Activated CD8-positive, alpha-beta memory T cell treated with anti-CD3 and anti-CD28 coated beads for 36 hours (primary cell): ENCODE data around the gene DMXL1. TPM values are rescaled to one million over a fixed set of nuclear protein-coding genes. Genes with fewer than 3 reads are reported as not detected.
"Not testable (repeated sequence)": the region's sequence is repeated elsewhere in the genome, so short reads cannot be mapped to it uniquely, and the experiment has no call there.

ENCODE experiments used
- CTCF ChIA-PET: fragments of 350-600 bp; sonication (Branson Sonifier 250); formaldehyde crosslinking; loops from one replicate; lab custom pipeline; 2021; ENCODE audit warnings: antibody characterized with exemption; lab: Charles Lee
- POLR2A ChIA-PET: fragments of 350-600 bp; sonication (Branson Sonifier 250); formaldehyde crosslinking; loops from one replicate; lab custom pipeline; 2021; ENCODE audit warnings: antibody characterized with exemption; lab: Charles Lee
- total RNA-seq, 2 experiments: library from RNA; stranded (reverse); gene quantifications; one replicate each; pipeline ENCODE4 v1.2.3, GENCODE V29; 2021

DMXL1 gene
- total RNA-seq, 2 experiments from 2014 or later, result 21.9 to 22.8 TPM

GRCh38 chr5:119105971-119106370, 35.1 kb downstream of the DMXL1 start:
- CTCF ChIA-PET, result no interaction called here
- POLR2A ChIA-PET, result no interaction called here

DNA sequence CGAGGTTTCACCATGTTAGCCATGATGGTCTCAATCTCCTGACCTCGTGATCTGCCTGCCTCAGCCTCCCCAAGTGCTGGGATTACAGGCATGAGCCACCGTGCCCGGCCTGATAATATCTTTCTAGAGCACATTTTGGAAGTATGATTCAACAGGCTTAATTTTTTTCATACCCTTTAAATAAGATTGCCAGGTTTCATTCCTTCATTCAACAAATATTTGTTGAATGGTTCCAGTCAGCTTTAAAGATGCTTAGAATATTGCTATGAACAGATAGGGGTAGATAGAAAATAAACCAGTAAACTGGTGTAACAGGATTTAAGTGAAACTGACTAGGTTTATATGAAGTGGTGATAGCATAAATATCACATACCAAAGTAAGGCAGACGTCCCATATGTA, 41.3 kb downstream of the DMXL1 start:
- ChIA-PET POLR2A (no interaction called here), CTCF (no interaction called here)

DNA sequence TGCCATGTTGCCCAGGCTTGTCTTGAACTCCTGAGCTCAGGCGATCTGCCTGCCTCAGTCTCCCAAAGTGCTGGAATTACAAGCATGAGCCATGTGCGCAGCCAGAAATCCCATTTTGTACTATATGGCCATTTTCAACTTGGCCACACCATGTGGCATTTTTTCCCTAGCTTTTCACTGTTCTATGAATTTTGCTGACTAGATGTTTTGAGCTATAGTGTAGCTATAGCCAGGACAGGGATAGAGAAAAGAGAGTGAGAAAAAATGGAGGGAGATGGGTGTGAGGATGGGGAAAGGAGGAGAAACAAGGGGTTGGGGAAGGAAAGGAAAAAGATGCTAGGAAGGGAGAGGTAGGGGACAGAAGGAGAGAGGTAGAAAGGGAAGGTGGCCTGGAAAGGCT, 46.4 kb downstream of the DMXL1 start:
- CTCF ChIA-PET, result no interaction called here
- POLR2A ChIA-PET, result no interaction called here

GRCh38 chr5:119118000-119118399, 47.1 kb downstream of the DMXL1 start:
- ChIA-PET POLR2A (no interaction called here), CTCF (no interaction called here)

GRCh38 chr5:119120893-119121292, 50.0 kb downstream of the DMXL1 start:
- CTCF ChIA-PET, result no interaction called here
- POLR2A ChIA-PET, result no interaction called here

DNA sequence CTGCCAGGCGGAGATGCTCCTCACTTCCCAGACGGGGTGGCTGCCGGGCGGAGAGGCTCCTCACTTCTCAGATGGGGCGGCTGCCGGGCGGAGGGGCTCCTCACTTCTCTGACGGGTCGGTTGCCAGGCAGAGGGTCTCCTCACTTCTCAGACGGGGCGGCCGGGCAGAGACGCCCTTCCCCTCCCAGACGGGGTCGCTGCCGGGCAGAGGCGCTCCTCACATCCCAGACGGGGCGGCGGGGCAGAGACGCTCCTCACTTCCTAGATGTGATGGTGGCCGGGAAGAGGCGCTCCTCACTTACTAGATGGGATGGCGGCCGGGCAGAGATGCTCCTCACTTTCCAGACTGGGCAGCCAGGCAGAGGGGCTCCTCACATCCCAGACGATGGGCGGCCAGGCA, 51.6 kb downstream of the DMXL1 start:
- POLR2A ChIA-PET, CTCF ChIA-PET: not testable (repeated sequence)

DNA sequence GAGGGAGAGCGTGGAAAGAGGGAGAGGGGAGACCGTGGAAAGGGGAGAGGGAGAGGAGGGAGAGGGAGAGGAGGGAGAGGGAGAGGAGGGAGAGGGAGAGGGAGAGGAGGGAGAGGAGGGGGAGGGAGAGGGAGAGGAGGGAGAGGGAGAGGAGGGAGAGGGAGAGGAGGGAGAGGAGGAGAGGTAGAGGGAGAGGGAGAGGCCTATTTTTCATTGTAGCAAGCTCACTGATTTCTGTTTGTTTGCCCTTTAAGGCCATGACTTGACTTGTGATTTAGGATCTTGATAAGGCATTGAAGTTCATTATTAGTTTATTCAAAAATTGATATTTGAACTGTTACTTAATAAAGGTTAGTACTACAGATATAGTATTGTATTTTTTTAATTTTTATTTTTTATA, 52.4 kb downstream of the DMXL1 start:
- CTCF ChIA-PET, result no interaction called here
- POLR2A ChIA-PET, result no interaction called here

- POLR2A ChIA-PET, result no interaction called here
- CTCF ChIA-PET, result no interaction called here
Measured at GRCh38 chr5:119129770-119130169, 58.9 kb downstream of the DMXL1 start.

DNA sequence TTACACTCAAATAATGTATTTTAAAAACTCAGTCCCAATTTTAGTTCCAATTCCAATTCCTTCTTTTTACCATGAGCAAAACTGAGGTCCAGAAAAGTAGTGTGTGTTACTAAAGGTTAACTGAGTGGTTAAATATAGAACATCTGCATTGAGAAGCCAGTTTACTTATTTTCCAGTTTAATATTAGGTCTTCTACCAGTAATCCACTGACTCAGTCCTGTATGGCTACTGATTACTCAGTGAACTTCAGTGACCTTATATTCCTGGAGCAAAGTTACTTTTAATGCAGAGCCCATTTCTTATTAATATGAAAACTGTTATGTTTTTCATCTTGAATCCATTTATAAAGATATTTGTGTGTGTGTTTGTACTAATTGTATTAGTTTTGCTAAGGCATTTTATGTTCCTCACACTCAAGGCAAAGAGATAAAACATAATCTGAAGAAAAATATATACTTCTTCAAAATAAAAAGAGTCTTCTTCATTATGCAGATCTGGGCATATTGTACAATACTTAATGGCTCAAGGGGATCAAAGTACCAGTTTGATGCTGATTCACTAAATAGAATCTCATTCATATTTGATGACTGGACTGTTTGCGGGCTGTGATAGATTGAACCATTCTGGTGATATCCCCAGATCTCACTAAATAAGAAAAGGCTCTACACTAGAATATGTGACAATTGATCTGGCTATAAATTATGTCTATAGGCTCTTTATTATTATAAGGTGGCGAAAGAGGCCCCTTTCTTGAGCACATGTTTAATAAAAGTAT, 60.8 kb downstream of the DMXL1 start:
- POLR2A ChIA-PET, result no interaction called here

GRCh38 chr5:119135743-119136142, 64.9 kb downstream of the DMXL1 start:
- CTCF ChIA-PET, POLR2A ChIA-PET: not testable (repeated sequence)

More for the DNA sequence above, 60.8 kb downstream of the DMXL1 start:
- CTCF ChIA-PET, result no interaction called here

GRCh38 chr5:119136666-119137318, 65.9 kb downstream of the DMXL1 start:
- CTCF ChIA-PET, result no interaction called here

GRCh38 chr5:119153629-119154028, 82.7 kb downstream of the DMXL1 start:
- ChIA-PET POLR2A (no interaction called here), CTCF (interaction anchor here (0.6 kb wide), 1 partner anchor 107 kb away, joined by 3 read pairs; no protein-coding TSS in a partner anchor)

More at GRCh38 chr5:119136666-119137318, 65.9 kb downstream of the DMXL1 start:
- POLR2A ChIA-PET, result no interaction called here

DNA sequence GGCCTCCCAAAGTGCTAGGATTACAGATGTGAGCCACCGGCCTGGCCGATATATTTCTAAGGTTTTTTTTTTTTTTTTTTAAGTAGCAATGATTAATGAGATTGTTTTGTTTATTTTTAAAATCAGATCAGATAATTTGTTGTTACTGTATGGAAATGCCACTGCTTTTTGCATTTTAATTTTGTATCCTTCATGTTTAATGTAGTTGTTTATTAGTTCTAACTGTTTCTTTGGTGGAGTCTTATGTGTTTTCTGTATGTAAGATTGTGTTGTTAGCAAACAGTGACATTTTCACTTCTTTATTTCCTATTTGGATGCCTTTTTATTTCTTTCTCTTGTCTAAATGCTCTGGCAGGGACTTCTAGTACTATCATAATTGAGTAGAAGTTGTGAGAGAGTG, 87.3 kb downstream of the DMXL1 start:
- CTCF ChIA-PET, result interaction anchor here (0.5 kb wide), 1 partner anchor 361 kb away, joined by 3 read pairs; no protein-coding TSS in a partner anchor
- POLR2A ChIA-PET, result no interaction called here

DNA sequence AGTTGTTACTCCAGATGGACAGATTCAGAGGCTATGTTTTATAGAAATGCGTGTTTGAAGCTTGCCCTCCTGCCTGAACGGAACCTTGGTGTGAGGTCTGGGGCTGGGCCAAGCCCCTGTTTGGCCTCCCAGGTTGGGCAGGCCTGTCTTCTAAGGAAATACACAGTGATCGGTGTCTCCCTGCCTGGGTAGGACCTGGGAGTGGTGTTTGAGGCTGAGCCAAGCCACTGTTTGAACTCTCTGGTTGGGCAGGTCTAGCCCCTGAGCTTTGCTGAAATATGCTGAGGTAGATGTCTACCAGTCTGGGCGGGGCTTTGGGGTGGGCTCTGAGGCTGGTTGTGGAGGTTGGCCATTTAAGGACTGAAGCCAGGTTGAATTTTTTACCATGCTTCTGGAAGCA, 90.5 kb downstream of the DMXL1 start:
- CTCF ChIA-PET, result no interaction called here

GRCh38 chr5:119166026-119166425, 95.1 kb downstream of the DMXL1 start:
- POLR2A ChIA-PET, result no interaction called here
- CTCF ChIA-PET, result no interaction called here

More for the DNA sequence above, 90.5 kb downstream of the DMXL1 start:
- POLR2A ChIA-PET, result no interaction called here

- POLR2A ChIA-PET, result no interaction called here
- CTCF ChIA-PET, result interaction anchor here (1.4 kb wide), 1 partner anchor 180 kb away, joined by 3 read pairs; the partner anchor contains the start of gene DTWD2
Measured at GRCh38 chr5:119168401-119168800, 97.5 kb downstream of the DMXL1 start.

- ChIA-PET POLR2A (no interaction called here), CTCF (no interaction called here)
Measured at GRCh38 chr5:119171686-119172085, 100.8 kb downstream of the DMXL1 start.

DNA sequence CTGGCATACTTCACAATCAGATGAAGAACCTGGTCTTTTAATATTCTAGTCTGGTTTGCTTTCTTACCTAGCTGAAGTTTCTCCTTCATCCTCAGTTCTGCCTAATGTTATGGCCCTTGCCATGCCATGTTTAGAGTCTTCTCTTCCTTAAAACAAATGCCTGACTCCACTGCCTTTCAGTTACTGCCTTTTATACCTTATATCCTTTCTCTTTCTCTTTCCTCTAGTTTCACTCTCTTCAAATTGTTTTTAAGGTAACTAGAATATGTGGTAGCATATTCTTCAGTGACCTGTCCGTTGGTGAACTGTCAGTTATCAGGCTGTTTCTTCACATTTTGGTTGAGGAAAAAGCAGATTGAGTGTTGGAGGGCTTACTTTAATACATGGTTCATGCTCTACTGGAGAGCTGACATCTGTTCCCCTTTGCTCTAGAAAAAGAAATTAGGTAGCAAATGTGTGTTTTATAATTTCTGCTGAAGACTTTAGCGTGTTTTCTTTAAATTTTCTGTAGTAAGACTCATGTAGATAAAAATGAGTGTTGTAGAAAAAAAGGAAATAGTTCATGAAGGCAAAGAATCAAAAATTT, 103.8 kb downstream of the DMXL1 start:
- POLR2A ChIA-PET, result no interaction called here
- CTCF ChIA-PET, result no interaction called here

DNA sequence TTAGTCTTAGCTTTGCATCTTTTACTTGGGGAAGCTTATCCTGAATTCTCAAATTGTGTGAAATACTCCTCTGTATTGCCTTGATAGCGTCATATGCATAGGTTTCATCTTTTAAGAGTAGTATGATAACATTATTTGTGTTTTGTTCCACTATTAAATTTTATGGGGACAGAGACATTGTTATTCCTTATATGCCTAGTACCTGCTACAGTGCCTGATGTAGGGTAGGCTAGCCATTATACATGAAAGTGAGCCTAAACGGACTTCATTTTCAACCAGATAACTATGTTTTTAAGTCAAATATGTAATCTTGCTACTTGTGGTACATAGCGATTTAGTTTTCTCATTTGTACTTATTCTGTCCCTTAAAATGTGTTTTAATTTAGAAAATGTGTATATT, 105.9 kb downstream of the DMXL1 start:
- POLR2A ChIA-PET, result no interaction called here
- CTCF ChIA-PET, result no interaction called here

- POLR2A ChIA-PET, result no interaction called here
Measured at GRCh38 chr5:119177226-119177625, 106.3 kb downstream of the DMXL1 start.

DNA sequence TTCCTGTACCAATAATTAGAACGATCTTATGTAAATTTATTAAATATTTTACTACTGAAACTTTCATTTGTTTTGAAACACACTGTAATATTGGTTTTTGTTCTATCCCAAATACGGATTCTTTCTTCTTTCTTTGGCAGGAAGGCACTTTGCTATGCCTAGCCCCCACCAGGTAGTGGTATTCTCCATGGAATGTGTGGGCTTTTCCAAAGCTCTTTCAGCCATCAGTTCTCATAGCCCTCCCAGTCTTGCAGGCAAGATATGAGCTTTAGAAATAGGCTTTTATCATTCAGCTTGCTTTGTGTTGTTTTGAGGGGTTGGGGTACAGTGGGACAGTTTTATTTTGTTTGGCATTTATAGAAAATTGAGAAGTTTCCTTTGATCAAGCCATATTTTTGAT, 107.5 kb downstream of the DMXL1 start:
- CTCF ChIA-PET, result no interaction called here
- POLR2A ChIA-PET, result no interaction called here

More at GRCh38 chr5:119177226-119177625, 106.3 kb downstream of the DMXL1 start:
- CTCF ChIA-PET, result no interaction called here
